H54 (cell line): ENCODE data around the gene CENPE.
A peak's percentile ranks its signal among the peaks of the same experiment; 100 is the strongest.
"Not testable (repeated sequence)": the region's sequence is repeated elsewhere in the genome, so short reads cannot be mapped to it uniquely, and the experiment has no call there.

ENCODE experiments used
- DNase-seq: peaks from one replicate; pipeline ENCODE4 v3.0.0; 2011; ENCODE audit warnings: low spot score, mixed read lengths; ENCODE audit not compliant: insufficient read length
- FAIRE-seq: peaks from 3 replicates; lab custom pipeline; 2011; peaks lifted over from hg19 to GRCh38; lab: Jason Lieb, UNC
- POLR2A ChIP-seq: IDR thresholded peaks from 2 replicates; pipeline ENCODE4 v1.6.1; 2011; ENCODE audit warnings: low read depth, mild to moderate bottlenecking, low read length

Gene CENPE

GRCh38 chr4:103198111-103198765, at the start of gene CENPE:
TSS of gene CENPE (minus strand) at chr4:103198343. CDS start at chr4:103198319, 24 bp downstream.
- TF ChIP-seq POLR2A, result peak; percentile 59; the same call in 1 of the 2 replicates
- FAIRE-seq, result no peak

GRCh38 chr4:103244251-103244650, 46.1 kb upstream of the CENPE start:
- TF ChIP-seq POLR2A, result no peak
- no peak for FAIRE-seq
- no peak for DNase-seq

More at GRCh38 chr4:103198111-103198765, at the start of gene CENPE:
- peak; percentile 23 for DNase-seq

GRCh38 chr4:103230938-103231337, 32.8 kb upstream of the CENPE start:
- not testable (repeated sequence) for DNase-seq, FAIRE-seq

GRCh38 chr4:103223556-103223955, 25.4 kb upstream of the CENPE start:
- DNase-seq, FAIRE-seq: not testable (repeated sequence)

- DNase-seq, result no peak
- no peak for FAIRE-seq
- no peak for TF ChIP-seq POLR2A
These were observed 9.5 kb upstream of the CENPE start for GRCh38 chr4:103207673-103208072.

- no peak for FAIRE-seq
- TF ChIP-seq POLR2A, result no peak
- no peak for DNase-seq
These were observed 6.0 kb upstream of the CENPE start for GRCh38 chr4:103204111-103204510.

GRCh38 chr4:103201724-103202123, 3.6 kb upstream of the CENPE start:
- no peak for FAIRE-seq
- TF ChIP-seq POLR2A, result no peak
- DNase-seq, result no peak

- FAIRE-seq (no peak), DNase-seq (no peak)
- TF ChIP-seq POLR2A, result no peak
These were observed 3.1 kb upstream of the CENPE start for GRCh38 chr4:103201253-103201652.

GRCh38 chr4:103199009-103199408, 866 bp upstream of the CENPE start:
- no peak for TF ChIP-seq POLR2A
- DNase-seq, result no peak
- no peak for FAIRE-seq

- FAIRE-seq (no peak), DNase-seq (no peak)
- TF ChIP-seq POLR2A, result no peak
These were observed 405 bp downstream of the CENPE start for GRCh38 chr4:103197765-103198110.

GRCh38 chr4:103193457-103193856, 4.7 kb downstream of the CENPE start:
- no peak for FAIRE-seq
- no peak for TF ChIP-seq POLR2A
- DNase-seq, result no peak

- no peak for TF ChIP-seq POLR2A
- no peak for FAIRE-seq
- DNase-seq, result no peak
These were observed 27.1 kb downstream of the CENPE start for GRCh38 chr4:103171006-103171405.

- not testable (repeated sequence) for FAIRE-seq, DNase-seq
These were observed 28.4 kb downstream of the CENPE start for GRCh38 chr4:103169750-103170149.

- no peak for TF ChIP-seq POLR2A
- DNase-seq (no peak), FAIRE-seq (no peak)
These were observed 29.1 kb downstream of the CENPE start for GRCh38 chr4:103168993-103169392.

GRCh38 chr4:103162176-103162575, 36.0 kb downstream of the CENPE start:
- FAIRE-seq, result no peak
- no peak for TF ChIP-seq POLR2A
- no peak for DNase-seq

GRCh38 chr4:103158760-103159159, 39.4 kb downstream of the CENPE start:
- FAIRE-seq (no peak), DNase-seq (no peak)
- no peak for TF ChIP-seq POLR2A
